NCI-H774 (cell line): ENCODE data around the gene DPP6.

Experiments
- DNase-seq: peaks from one replicate; lab custom pipeline; 2025; lab: John Stamatoyannopoulos, UW

The DPP6 gene

DNA sequence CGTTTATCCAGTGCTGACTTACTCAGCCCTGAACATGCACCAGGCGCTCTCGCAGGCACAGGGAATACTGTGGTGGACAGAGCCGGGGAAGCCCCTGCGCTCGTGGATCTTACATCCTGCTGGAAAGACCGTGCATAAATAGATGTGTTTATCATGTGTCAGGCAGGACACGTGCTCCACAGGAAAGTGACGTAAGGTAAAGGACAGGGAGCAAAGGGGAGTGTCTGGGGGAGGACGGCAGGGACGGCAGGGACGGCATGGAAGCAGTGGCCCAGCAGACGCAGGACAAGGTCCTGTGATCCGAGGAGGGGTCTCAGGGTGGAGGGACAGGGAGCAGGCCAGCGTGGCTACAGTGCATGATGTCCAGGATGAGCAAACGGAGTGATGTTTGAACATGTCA lies 540.2 kb downstream of the DPP6 start:
- no peak for DNase-seq

DNA sequence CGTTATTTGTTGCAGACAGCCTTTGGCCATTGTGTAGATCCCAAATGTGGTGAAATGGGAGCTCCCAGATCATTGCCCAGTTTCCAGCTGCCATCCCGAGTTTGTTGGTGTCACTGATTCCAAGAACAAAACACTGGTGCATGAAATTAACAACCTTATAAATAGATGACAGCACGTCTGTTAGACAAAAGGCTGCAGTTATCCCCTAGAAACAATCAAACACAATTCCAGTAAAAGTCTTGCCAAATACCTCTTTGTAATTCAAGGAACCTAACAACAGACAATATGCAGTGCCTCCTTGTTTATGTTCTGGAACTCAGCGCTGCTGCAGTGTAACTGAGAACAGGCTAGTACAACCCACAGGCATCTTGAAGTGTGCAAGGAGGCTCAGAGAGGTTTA lies 546.2 kb downstream of the DPP6 start:
- DNase-seq, result no peak

DNA sequence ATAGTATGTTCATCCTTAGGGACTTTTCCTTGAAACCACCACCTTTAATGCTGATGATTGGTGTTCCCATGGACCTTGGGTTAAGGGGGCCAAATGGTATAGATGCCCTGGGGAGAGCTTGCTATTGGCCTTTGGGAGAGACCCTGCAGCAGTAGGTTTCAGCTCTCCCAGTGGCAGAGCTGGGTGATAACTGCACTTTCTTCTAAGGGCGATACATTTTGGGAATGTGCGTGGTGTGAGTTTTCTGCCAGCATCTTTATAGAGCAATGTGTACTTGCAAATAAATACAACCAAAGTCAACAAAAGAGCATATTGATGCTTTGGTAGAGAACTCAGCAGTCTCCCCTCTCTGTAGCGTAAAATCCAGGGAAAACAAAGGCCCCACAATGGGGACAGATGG lies 546.7 kb downstream of the DPP6 start:
- DNase-seq, result no peak

DNA sequence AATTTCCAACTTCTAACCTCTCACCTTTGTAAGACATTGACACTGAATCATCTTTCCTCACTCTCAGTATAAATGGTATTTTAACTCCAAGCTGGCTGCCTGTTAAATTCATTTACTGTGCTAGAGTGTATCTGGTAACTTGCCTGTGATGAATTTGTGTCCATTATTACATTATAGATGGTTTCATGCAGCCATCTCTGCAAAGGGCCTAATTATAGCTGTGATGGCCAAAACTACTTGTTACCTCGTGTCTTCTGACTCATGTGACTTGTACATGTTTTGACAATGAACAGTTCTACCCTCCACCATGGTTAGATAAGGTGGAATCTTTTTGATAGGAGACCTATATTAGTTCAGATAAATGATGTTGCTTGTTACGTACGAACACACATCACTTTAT lies 558.7 kb downstream of the DPP6 start:
- DNase-seq, result no peak

DNA sequence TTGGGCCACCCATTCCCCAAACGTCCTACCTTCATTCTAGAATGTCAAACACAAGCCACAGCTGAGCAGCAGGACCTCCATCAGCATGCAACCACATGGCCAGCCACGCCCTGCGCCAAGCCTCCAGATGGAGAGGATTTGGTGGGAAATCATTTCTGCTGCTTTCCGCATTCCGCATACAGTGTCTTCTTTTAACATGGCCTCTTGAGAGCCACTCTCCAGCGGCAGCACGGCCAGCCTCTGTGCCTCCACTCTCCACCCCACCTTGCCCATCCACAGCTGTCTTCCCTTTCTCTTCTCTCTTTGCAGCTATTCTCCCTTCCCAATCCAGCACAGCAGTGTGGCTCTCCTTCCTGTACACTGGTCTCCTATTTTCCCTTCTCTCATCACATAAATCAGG lies 561.6 kb downstream of the DPP6 start:
- DNase-seq, result no peak

DNA sequence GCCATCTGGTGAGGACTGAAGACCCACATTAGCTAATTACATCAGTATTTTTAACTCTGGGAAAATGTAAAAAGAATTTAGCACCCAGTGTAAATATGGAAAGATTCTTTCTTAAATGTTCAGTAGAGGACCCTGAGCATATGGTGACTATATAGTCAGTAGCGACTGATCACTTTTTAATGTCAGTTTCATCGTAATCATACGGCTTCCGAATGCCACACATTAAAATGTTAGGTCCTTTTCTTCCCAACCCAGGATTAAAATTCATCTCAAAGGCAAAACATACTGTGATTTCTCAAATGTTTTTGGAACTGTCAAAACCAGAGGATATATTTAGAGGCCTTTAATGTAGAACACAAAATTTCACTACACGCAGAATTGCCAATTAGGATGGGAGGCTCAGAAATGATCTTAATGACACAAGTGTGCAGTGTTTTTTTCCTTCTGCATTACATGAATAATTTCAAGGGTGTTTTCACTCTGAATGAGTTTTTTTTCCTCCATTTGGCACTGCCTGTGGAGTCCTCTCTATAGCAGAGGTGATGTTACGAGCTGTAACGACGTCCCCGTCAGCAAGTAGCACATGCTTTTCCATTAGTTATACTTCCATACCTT lies 568.0 kb downstream of the DPP6 start:
- no peak for DNase-seq

DNA sequence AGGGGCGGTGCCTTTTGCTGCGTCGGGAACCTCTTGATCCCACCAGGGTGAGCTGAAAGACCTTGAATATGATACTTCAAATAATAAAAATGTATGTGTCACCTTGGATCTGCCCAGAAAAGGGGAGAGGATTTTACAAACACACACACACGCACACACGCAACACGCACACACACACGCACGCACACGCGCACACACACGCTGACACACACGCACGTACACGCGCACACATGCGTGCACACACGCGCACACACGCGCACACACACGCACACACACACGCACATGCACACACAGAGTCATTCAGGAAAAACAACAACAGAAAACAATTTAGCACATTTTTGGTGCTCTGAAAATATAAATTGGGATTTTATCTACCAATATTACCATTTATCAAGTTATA lies 571.2 kb downstream of the DPP6 start:
- DNase-seq, result no peak

DNA sequence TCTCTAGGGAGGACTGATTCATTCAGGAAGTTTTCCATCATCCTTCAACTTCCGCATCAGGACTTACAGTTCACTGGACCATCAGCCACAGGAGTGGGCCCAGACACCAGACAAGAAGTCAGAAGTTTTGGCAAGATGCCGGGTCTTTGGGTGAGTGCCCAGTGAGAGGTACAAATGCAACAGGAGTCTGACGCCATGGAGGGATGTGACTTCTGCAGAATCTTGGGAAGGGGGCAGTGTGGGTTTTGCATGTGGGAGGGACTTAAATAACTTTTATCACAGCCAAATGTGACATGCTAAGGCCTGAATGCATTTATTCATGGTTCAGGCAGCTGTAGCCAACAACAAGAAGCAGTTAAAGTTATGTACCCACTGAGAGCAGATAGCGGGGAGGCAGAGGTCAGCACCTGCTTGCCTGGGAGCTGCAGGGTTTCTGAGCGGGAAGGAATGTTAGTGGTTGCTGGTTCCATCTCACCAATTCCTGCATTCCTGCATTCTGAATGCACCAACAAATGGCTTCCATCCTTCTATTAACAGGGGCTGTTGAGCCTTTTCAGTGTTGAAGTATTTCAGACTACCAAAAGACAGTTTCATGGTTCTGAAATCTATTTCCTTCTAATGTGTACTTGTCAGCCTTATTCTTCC lies 575.6 kb downstream of the DPP6 start:
- no peak for DNase-seq

DNA sequence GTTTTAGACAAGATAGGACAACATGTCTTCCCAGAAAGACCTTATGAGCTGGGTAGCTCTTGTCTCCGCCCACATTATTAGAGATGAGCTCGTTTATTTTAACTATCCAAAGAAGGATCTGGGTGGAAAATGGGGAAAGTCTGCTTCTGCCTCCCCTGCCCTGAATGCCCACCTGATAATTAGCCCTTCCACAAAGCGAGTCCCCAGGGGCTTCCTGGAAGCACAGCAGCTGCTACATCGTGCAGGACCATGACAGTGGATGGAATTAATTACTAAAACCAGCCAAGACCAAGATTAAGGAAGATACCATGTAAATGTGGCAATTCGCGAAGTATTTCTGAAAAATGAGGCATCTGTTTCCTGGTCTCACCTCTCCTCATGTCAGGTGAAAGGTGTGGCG lies 576.4 kb downstream of the DPP6 start:
- no peak for DNase-seq

DNA sequence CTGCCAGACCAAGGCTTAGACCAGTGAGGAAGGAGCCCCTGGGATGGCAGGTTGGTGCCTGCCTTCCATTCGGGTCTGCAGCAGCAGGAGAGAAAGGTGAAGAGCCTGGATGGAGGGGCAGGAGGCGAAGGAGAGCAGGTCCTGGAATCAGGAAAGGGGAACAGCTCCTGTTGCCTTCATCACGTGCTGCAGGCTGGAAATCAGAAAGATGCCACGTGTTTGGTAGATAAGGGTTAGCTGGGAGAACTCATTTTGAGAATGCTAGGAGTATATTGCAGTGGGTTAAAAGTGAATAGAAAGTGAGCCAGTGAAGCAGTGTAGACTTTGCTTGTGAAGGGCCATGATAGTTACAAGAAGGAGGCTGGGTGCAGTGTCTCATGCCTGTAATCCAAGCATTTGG lies 579.0 kb downstream of the DPP6 start:
- DNase-seq, result no peak

DNA sequence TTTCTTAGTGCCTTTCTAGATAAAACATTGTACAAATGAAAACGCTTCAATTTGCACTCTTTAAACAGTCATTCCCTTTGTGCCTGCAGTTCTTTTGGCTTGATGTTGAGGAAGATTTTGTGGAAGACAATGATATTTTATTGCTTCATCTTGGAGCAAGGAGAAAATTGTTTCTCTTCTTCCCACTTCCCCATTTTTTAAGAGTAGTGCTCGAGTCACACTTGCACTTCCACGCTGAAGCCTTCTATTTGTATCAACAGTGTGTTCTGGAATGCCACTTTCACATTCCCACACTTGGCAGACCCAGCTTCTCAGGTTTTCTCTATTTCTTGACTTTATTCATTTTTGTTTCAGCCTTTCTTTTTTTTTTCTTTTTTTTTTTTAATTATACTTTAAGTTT lies 581.4 kb downstream of the DPP6 start:
- no peak for DNase-seq

DNA sequence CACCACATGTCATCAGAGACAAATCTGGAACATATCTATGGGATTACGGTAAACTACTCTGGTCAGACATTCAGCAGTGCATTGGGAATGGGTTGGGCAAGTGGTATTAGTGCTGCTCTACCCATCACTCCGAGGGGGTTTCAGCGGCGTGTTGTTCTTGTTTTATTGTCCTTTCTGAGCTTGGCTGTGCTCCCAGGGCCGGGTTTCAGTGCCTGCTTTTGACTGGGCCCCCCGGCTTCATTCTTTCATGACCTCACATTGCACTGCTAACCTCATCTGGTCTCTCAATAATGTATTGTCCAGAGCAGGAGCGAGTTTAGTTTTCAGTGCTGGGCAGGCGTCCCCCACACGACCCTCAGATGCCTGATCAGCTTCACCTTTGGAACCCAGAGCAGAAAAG lies 586.1 kb downstream of the DPP6 start:
- no peak for DNase-seq

DNA sequence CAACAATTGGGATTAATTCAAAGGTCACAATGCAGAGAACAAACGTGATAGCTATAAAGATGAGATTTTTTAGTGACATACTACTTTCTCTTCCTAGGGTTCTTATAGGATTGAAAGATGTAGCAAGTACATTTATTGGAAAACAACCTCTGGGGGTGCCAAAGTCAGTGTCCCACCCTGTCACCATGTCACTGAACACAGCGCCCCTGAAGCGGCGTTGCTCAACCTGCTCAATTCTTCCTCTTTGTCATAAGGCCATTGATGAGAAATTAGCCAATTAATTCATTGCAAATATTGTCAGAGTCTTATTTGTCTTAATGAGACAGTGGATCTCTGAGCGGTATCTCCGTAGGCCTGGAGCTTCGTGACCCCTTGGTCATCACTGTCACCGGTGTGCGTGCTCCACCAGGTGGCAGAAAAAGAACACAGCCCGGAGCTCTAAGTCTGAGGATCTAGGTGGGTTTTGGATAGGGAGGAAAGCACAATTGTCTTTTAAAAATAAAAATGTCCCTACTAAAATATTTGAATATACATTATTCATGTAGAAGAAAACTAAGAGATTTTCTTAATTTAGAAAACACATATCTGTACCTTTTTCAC lies 588.2 kb downstream of the DPP6 start:
- no peak for DNase-seq

DNA sequence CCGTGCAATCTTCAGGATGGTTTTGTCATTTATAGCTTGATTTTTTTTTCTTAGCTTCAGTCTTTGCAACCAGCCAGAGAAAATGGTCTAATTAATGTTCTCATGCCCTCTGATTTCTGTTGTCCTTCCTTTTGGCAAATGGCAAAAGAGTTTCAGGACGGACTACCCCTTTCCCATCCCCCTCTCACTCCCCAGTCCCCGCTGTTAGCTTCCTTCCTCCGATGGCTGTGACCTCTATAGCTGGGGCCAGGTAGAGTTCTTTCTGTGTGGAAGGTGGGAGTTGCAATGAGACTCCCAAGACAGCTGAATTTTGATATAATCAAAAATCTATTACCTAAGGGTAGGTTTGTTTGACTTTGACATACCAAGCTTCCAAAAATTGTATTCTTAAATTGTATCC lies 588.7 kb downstream of the DPP6 start:
- no peak for DNase-seq

DNA sequence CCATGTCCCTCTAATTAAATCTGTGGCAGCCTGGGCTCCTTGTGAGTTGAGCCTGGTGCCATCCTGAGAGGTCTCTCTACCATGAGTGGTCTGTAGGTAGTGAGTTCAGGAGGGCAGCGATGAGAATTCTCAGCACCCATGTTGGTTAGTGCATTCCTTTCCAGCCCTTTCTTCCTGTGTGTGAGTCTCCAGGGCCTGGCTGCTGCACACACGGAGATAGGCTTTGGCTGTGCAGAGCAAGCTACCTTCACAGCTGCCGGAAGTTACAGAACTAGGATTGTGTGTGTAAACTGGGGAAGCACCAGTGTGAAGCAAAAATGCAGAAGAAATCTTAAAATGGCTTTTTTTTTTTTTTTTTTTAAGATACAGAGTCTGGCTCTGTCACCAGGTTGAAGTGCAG lies 592.2 kb downstream of the DPP6 start:
- DNase-seq, result no peak

DNA sequence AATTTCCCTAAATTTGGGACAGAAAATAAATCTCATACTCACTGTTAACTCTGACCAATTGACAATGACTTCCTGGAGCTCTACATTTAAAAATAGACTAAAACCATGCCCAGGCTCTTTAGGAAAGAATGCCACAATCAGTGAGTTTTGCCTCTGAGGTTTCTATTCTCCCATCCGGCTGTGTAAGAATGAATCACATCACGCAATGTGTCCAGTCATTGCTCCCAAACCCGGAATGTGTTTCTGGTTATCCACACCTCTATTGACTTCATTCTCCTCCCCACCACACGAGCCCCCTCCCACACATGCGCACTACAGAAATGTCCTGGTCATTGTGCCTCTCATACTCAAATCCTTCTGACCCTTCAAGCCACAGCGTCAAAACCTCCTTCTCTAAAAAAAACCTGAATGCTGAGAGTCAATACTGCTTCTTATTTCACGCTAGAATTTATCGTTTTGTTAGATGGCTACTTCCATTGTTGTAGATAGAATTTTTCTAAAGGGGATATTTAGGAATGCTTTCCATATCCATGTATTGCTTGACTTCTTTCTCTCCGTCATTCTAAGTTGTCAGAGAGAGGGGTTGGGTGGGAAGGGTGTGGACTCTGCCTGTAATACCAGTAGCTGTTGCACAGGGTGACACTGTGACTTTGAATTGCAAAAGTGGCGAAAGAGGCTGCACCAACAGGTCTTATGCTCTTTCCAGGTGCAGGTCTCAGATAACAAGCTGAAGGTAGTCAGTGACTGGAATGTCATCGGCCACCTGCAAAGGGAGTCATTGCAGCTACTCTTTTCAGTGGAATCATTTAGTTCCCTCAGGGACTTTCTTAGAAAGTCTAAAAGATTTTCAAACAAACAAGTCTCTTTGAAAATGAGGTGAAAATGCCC lies 594.2 kb downstream of the DPP6 start:
- no peak for DNase-seq

DNA sequence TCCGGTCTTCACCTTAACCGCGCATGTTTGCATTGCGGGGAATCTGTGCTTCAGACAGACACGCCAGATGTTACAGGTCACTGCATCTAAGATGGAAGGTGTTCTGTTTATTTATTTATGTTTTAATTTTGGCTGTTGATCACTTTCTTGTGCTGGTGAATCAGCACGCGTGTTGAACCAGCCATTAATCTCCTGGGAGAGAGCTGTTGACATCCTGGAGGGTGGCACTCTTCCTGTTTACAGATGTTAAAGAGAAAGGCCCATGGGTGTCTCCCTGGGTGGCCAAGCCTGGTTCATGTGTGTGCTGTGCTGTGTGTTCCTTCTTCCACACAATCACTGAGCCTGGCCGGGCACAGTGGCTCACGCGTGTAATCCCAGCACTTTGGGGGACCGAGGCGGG lies 595.4 kb downstream of the DPP6 start:
- DNase-seq, result peak; percentile 22

DNA sequence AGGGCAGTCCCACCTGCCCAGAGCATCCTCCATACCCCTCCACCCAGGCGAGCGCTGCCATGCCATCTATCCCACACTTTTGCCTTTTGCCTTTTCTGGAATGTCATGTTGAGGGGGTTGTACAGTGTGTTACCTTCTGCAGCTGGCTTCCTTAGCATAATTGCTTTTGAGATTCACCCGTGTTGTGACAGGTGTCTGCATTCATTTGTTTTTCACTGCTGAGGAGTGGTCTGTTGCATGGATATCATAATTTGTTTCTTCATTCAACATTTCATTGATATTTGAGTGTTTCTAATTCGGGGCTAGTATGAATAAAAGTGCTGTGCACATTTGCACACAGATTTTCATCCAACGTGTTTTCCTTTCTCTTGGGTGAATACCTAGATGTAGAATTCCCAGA lies 596.8 kb downstream of the DPP6 start:
- DNase-seq, result no peak

DNA sequence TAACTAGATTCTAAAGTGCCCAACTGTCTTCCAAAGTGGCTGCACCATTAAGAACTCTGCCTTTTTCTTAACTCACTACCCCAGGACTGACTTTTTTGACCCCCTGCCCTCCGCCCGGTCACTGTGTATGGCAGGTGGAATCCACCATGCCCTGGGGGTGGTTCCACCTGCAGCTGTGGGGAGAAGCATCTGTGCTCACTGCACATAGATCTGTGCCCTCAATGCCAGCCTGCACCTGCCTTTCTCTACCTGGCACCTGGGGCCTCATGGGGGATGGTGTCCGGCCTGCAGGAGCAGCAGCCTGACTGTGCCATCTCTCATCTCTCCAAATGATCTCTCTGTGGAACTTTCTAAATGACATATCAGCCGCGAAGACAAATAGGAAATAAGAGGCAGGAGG lies 597.2 kb downstream of the DPP6 start:
- DNase-seq, result peak; percentile 74

DNA sequence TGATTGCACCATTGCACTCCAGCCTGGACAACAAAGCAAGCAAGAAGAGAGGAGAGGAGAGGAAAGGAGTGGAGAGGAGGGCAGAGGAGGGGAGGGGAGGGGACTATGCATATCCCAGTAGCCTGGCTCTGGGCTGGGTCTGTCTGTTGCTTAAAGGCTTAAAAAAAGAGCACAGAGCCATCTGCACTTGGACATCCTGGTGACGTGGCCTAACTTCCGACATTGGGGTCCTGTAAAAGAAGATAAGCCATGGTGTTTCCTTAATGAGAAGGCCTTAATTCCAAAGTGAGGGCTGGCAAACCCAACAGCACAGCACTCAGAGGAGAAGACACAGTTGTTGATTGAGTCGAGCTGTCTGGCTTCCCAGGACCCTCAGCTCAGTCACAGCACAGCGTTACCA lies 598.1 kb downstream of the DPP6 start:
- no peak for DNase-seq

DNA sequence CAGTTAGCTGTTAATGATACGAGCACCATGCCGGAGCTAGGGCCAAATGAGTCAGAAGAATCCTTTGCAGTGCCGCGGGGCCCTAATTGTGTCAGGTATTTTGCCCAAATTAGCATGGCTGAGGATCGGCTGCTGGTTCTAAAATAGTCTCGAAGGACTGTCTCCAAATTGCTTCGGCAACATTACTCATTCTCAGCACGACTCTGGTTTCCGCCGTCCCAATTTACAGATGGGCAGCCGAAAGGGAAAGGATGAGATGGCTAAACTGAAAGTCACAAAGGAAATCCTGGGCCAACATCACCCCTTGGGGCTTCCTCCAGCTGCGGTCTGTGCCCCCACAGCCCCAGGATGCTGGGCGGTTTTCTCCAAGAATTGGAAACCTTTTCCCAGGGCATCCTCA lies 599.3 kb downstream of the DPP6 start:
- DNase-seq, result no peak

DNA sequence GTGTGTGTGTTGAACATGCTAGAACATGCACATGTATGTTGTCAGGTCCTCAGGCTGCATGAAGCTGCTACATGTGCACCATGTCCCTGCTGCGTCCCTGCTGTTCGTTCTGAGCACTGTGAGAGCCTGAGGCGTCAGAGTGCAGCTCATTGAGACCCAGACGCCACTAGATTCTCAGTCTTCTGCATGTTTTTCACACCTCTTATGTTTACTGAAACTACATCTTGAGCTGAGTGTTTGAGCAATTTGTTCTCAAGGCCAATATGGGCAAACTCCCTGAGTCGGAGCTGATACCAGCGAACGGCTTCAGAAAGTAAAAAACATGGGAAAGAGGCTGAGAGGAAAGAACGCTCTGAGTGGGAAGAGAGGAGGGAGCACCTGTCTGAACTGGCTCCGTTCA lies 600.4 kb downstream of the DPP6 start:
- DNase-seq, result no peak

DNA sequence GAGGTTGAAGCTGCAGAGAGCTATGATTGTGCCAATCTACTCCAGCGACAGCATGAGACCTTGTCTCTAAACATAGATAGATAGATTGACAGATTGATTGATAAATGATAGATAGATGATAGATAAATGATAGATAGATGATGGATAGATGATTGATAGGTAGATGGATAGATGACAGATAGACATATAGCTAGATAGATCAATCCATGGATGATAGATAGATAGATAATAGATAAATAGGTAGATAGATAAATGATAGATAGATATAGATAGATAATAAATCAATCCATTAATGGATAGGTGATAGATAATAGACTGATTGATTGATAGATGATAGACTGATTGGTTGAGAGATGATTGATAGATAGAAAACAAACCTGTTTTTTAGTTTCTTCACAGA lies 601.1 kb downstream of the DPP6 start:
- no peak for DNase-seq
